IPS-20b (cell line): ENCODE measurements around the gene PIK3CD.
"Not testable (repeated sequence)": the region's sequence is repeated elsewhere in the genome, so short reads cannot be mapped to it uniquely, and the experiment has no call there.

Source experiments
- H3K27ac ChIP-seq: one replicate; pipeline ENCODE4 v1.5.1; 2013; ENCODE audit warnings: low read length
- H3K27me3 ChIP-seq: 2 replicates; pipeline ENCODE4 v1.6.1; 2013; ENCODE audit warnings: mild to moderate bottlenecking, low read length, inconsistent platforms; ENCODE audit not compliant: insufficient read depth
- H3K36me3 ChIP-seq: 2 replicates; pipeline ENCODE4 v1.6.1; 2013; ENCODE audit warnings: low read depth, mild to moderate bottlenecking, inconsistent platforms, low read length, moderate library complexity; ENCODE audit not compliant: insufficient read depth
- H3K4me1 ChIP-seq: 2 replicates; pipeline ENCODE4 v1.6.1; 2013; ENCODE audit warnings: mild to moderate bottlenecking, control low read depth, inconsistent platforms, low read length, moderate library complexity; ENCODE audit not compliant: insufficient read depth
- H3K4me3 ChIP-seq: 2 replicates; pipeline ENCODE4 v1.5.1; 2013; ENCODE audit warnings: mild to moderate bottlenecking, low read length, inconsistent platforms
- H3K9ac ChIP-seq: 2 replicates; pipeline ENCODE4 v1.6.1; 2013; ENCODE audit warnings: low read depth, mild to moderate bottlenecking, inconsistent platforms, low read length, moderate library complexity
- H3K9me3 ChIP-seq: 2 replicates; pipeline ENCODE4 v1.6.1; 2013; ENCODE audit warnings: mild to moderate bottlenecking, low read depth, low read length, inconsistent platforms; ENCODE audit not compliant: insufficient read depth

PIK3CD gene

DNA sequence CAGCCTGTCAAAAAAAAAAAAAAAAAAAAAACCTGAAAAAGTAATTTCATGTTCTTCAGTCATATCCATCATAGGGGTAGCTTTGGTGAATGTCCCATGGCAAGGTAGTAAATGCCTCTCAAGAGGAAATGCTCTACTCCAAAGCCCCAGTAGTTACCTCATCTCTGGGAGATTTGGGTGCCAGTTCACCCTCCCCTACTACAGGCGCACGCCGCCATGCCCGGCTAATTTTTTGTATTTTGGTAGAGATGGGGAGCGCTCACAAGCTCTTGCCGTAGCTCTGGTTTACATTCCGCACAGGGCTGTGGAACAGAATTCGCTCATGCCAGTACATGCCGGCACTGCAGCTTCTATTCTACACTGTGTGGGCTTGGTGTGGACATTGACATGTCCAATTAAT, 13.7 kb downstream of the PIK3CD start:
- H3K9me3 ChIP-seq: no peaks in the 10 kb centered on the region
- no peaks in the 10 kb centered on the region for H3K27me3 ChIP-seq
- H3K27ac ChIP-seq: no peak overlapping the region
- H3K4me1 ChIP-seq: no peaks in the 10 kb centered on the region
- H3K36me3 ChIP-seq: no peaks in the 10 kb centered on the region
- no peak overlapping the region for H3K4me3 ChIP-seq
- no peak overlapping the region for H3K9ac ChIP-seq

DNA sequence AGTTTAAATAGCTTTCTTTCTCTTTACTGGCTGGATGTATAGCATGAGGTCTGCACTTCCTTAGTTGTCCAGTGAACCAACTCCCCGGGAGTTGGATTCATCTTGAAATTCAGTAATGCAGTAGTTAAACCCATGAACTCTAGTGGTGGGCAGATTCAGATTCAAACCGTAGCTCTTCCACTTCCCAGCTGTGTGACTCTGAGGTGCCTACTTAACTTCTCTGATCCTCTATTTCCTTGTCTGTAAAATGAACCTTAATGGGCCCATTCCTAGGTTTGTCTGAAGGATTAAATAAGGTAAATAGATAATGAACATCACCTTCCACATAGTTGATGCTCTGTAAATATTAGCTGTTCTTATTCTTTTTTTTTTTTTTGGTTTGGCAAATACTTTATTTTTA, 16.5 kb downstream of the PIK3CD start:
- Histone ChIP-seq H3K27me3 (no peaks in the 10 kb centered on the region), H3K36me3 (no peaks in the 10 kb centered on the region), H3K27ac (no peak overlapping the region), H3K9ac (no peak overlapping the region), H3K9me3 (no peaks in the 10 kb centered on the region), H3K4me1 (no peaks in the 10 kb centered on the region), H3K4me3 (no peak overlapping the region)

- Histone ChIP-seq H3K27ac (no peak overlapping the region), H3K9me3 (no peaks in the 10 kb centered on the region), H3K4me1 (no peaks in the 10 kb centered on the region), H3K27me3 (no peaks in the 10 kb centered on the region), H3K4me3 (no peak overlapping the region), H3K36me3 (no peaks in the 10 kb centered on the region), H3K9ac (no peak overlapping the region)
Measured at GRCh38 chr1:9670085-9670484, 18.6 kb downstream of the PIK3CD start.

DNA sequence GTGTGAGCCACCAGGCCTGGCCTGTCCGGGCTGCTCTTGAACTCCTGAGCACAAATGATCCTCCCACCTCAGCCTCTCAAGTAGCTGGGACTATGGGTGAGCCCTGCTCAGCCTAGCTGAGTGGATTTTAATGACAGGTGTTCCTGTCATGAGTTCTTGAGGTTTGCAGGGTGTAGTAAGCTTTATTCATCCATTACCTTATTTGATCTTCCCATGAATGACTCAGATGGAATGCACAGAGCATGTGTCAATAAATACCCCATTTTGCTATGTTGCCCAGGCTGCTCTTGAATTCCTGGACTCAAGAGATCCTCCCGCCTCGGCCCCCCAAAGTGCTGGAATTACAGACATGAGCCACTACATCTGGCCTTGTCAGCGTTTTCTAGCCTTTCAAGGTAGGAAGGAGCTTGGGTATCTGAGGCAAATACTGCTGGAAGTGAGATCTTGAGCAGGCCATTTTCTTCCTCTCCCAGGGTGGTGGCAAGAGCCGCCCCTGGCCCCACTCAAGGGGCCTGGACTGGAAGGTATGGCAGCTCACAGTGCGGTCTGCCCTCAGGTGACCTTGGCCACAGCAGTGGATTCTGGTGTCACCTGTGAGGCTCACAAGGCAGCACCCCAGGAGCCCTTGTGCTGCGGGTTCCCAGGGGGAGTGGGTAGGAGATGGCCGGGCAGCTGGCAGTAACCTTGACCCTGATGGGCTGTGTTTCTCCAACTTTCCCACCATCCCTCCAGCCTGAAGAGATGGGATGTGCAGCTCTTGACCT, 20.0 kb downstream of the PIK3CD start:
- no peaks in the 10 kb centered on the region for H3K9me3 ChIP-seq
- H3K4me3 ChIP-seq: no peak overlapping the region
- no peaks in the 10 kb centered on the region for H3K27me3 ChIP-seq
- H3K4me1 ChIP-seq: no peaks in the 10 kb centered on the region
- no peaks in the 10 kb centered on the region for H3K36me3 ChIP-seq
- H3K27ac ChIP-seq: no peak overlapping the region
- H3K9ac ChIP-seq: no peak overlapping the region

DNA sequence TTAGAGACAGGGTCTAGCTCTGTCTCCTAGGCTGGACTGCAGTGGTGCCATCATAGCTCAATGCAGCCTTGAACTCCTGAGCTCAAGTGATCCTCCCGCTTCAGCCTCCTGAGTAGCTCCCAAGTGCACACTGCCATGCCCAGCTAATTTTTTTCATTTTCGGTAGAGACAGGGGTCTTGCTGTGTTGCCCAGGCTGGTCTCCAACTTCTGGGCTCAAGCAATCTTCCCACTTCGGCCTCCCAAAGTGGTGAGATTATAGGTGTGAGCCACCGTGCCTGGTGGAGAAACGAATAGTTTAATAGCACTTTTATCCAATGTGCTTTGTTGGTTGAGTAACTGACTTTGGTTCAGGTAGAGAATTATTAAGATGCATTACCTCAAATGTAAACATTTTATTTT, 20.9 kb downstream of the PIK3CD start:
- Histone ChIP-seq H3K4me1 (no peaks in the 10 kb centered on the region), H3K9ac (no peak overlapping the region), H3K9me3 (no peaks in the 10 kb centered on the region), H3K27me3 (no peaks in the 10 kb centered on the region), H3K4me3 (no peak overlapping the region), H3K27ac (no peak overlapping the region), H3K36me3 (no peaks in the 10 kb centered on the region)

- Histone ChIP-seq H3K4me1 (no peaks in the 10 kb centered on the region), H3K36me3 (no peaks in the 10 kb centered on the region), H3K9ac (no peak overlapping the region), H3K9me3 (no peaks in the 10 kb centered on the region), H3K27ac (no peak overlapping the region), H3K27me3 (no peaks in the 10 kb centered on the region), H3K4me3 (no peak overlapping the region)
Measured at GRCh38 chr1:9675393-9675792, 23.9 kb downstream of the PIK3CD start.

- not testable (repeated sequence) for H3K9ac ChIP-seq, H3K36me3 ChIP-seq, H3K27me3 ChIP-seq, H3K4me3 ChIP-seq, H3K27ac ChIP-seq, H3K9me3 ChIP-seq, H3K4me1 ChIP-seq
Measured at GRCh38 chr1:9676128-9676527, 24.6 kb downstream of the PIK3CD start.

GRCh38 chr1:9676815-9677393, 25.4 kb downstream of the PIK3CD start:
- no peaks in the 10 kb centered on the region for H3K27me3 ChIP-seq
- no peaks in the 10 kb centered on the region for H3K4me1 ChIP-seq
- no peaks in the 10 kb centered on the region for H3K36me3 ChIP-seq
- no peak overlapping the region for H3K27ac ChIP-seq
- H3K9me3 ChIP-seq: no peaks in the 10 kb centered on the region
- H3K9ac ChIP-seq: no peak overlapping the region
- H3K4me3 ChIP-seq: no peak overlapping the region

DNA sequence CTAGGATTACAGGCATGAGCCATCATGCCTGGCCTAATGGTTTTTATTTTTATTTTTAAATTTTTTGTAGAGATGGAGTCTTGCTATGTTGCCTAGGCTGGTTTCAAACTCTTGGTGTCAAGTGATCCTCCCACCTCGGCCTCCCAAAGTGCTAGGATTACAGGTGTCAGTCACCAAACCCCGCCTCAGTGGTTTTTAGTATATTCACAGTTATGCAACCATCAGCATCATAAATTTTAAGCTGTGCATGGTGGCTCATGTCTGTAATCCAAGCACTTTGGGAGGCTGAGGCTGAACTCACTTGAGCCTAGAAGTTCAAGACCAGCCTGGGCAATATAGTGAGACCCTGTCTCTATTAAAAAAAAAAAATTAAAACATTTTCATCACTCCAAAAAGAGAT, 28.6 kb downstream of the PIK3CD start:
- H3K4me1 ChIP-seq: no peaks in the 10 kb centered on the region
- no peak overlapping the region for H3K9ac ChIP-seq
- H3K27me3 ChIP-seq: no peaks in the 10 kb centered on the region

DNA sequence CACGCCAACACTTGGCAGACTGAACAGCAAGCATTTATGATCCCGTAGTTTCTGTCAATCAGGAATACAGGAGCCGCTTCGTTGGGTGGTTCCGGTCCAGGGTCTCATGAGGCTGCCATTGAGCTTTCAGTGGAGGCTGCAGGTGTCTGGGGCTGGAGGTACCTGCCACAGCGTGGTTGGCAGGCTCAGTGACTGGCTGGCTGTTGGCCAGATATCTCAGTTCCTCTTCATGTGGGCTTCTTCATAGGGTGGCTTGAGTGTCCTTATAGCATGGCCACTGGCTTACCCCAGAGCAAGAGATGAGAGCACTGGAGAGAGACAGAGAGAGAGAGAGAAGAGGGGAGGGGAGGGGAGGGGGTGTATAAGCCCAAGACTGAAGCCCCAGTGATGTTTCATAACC, 29.3 kb downstream of the PIK3CD start:
- H3K27me3 ChIP-seq: no peaks in the 10 kb centered on the region
- H3K27ac ChIP-seq: no peak overlapping the region
- no peak overlapping the region for H3K4me3 ChIP-seq
- H3K9me3 ChIP-seq: no peaks in the 10 kb centered on the region
- H3K4me1 ChIP-seq: no peaks in the 10 kb centered on the region
- no peaks in the 10 kb centered on the region for H3K36me3 ChIP-seq
- H3K9ac ChIP-seq: no peak overlapping the region

More for the DNA sequence above, 28.6 kb downstream of the PIK3CD start:
- Histone ChIP-seq H3K27ac (no peak overlapping the region), H3K4me3 (no peak overlapping the region), H3K36me3 (no peaks in the 10 kb centered on the region), H3K9me3 (no peaks in the 10 kb centered on the region)

- Histone ChIP-seq H3K27ac (no peak overlapping the region), H3K9me3 (no peaks in the 10 kb centered on the region), H3K36me3 (no peaks in the 10 kb centered on the region), H3K27me3 (peaks cover 17% of the 10 kb centered on the region), H3K4me3 (no peak overlapping the region), H3K9ac (no peak overlapping the region), H3K4me1 (peaks cover 7% of the 10 kb centered on the region; the same call in 1 of the 2 replicates)
Measured at GRCh38 chr1:9684801-9685200, 33.3 kb downstream of the PIK3CD start.

DNA sequence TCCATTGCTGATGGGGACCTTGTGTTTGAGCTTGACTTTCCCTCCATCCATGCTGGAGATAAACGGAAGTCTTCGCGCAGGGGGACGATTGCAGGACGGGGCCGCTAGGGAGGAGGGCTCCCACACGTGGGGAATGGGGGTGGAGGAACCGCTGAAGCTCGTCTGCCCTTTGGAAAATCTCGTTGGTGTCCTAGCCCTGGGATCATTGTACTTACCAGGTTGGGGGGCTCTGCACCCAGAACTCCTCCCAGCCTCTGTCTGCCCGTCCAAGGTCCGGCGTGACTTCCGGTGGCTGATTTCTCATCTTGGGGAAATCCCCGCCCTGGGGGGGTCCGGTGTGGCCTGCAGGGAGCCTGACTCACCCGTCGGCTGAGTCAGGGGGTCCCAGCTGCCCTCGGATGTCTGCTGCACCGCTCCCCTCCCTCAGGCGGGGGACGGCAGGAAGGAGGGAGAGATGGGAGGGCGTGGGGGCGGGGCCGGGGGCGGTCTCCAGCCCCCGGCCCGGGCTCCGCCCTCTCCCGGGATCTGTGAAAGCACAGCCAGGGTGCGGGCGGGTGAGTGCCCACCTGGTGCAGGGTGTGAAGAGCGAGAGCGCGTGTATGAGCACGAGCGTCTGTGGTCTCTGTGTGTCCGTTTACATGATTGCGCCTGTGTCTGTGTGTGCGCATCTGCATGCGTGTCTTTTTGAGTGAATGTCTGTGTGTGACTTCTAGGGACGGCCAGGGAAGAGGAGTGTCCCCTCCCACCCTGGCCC, 35.8 kb downstream of the PIK3CD start:
- no peaks in the 10 kb centered on the region for H3K9me3 ChIP-seq
- H3K4me1 ChIP-seq: peaks cover 25% of the 10 kb centered on the region
- H3K27ac ChIP-seq: peak overlapping the region; percentile 39
- H3K4me3 ChIP-seq: peak overlapping the region; percentile 82
- H3K27me3 ChIP-seq: peaks cover 41% of the 10 kb centered on the region
- no peaks in the 10 kb centered on the region for H3K36me3 ChIP-seq
- peak overlapping the region; percentile 78; the same call in 1 of the 2 replicates for H3K9ac ChIP-seq
